GM19023 (cell line): ENCODE data around the gene SGK1.
"Not testable (repeated sequence)": the region's sequence is repeated elsewhere in the genome, so short reads cannot be mapped to it uniquely, and the experiment has no call there.

ENCODE experiments used
- ATAC-seq: cut with Tn5 transposase; IDR thresholded peaks from one replicate; pipeline ENCODE4 v1.9.1; 2021; ENCODE audit warnings: mild to moderate bottlenecking, moderate library complexity; ENCODE audit not compliant: unreplicated experiment

Gene SGK1

DNA sequence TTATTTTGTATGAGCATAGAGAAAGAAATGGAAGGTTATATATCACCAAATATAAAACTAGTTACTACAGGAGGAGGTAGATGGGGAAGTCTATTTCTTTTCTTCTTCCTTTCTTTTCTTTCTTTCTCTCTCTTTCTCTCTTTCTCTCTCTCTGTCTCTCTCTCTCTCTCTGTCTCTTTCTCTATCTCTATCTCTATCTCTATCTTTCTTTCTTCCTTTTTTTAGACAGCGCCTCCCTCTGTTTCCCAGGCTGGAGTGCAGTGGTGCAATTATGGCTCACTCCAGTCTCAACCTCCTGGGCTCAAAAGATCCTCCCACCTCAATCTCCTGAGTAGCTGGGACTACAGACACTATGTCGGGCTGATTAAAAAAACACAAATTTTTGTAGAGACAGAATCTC lies 10.2 kb upstream of the SGK1 start:
- no peak for ATAC-seq

DNA sequence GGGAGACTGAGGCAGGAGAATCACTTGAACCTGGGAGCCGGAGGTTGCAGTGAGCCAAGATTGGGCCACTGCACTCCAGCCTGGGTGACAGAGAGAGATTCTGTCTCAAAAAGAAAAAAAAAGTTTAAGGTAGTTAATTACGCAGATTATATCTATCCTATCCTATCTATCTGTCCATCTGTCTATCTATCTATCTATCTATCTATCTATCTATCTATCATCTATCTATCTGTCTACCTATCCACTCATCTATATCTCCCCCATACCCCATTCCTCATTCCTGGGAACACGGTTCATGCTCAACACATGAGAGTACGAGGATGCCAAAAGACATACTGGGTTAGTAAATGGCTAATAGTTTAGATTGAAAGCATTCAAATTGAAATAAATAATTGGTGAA lies 8.3 kb upstream of the SGK1 start:
- not testable (repeated sequence) for ATAC-seq

GRCh38 chr6:134324766-134325165 lies 6.9 kb upstream of the SGK1 start:
- no peak for ATAC-seq

DNA sequence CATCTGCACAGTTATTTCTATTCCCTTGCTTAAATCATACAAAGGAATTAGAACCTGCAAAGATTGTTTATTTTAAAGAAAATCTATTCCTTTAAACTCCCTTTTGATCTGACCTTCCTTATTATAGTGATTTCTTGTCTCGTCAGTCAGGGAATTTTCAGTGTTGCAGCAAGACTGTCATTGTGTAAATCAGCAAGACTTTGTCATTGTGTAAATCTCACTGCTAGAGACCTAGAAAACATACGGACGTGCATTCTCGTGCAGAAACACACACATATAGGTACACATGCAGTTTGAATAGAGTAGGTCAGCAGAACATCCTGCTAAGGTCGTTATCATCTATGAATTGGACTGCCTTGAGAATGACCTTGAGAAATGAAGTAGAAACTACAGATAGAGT lies 6.2 kb upstream of the SGK1 start:
- ATAC-seq = no peak

DNA sequence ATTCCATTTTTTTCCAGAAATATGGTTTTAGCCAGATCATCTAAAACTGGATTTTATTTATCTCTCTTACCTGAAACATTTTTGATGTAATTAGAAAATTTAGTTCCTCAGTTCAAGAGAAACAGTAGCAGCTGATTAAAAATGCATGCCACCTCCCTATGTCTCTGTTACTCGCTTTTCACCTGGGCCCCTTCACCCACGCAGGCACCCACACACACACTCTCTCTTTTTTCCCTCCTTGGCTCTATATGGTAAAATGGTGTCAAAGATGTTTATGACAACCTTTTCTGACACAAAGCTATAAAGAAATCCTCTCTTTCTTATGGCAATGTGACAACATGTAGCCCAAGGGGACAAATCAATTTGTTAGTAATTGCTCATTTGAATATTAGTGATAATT lies 5.8 kb upstream of the SGK1 start:
- no peak for ATAC-seq

DNA sequence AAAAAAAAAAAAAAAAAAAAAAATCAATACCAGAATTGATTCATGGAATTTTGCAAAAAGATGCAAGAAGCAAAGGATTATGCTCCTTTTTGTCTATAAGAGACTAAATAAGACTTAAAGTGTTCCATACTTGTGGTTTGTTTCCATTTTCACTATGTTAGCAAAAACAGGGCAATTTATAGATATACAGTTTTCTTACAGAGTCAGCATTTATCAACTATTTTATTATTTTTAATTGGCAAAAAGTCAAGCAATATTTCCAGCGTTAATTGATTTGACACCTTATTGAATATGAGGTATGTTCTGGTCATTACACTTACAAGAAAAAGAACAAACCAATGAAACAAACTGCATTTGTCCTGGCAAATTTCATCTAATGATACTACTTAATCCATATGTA lies 5.4 kb upstream of the SGK1 start:
- no peak for ATAC-seq

- ATAC-seq = no peak
Observed at GRCh38 chr6:134322216-134322615, 4.3 kb upstream of the SGK1 start.

DNA sequence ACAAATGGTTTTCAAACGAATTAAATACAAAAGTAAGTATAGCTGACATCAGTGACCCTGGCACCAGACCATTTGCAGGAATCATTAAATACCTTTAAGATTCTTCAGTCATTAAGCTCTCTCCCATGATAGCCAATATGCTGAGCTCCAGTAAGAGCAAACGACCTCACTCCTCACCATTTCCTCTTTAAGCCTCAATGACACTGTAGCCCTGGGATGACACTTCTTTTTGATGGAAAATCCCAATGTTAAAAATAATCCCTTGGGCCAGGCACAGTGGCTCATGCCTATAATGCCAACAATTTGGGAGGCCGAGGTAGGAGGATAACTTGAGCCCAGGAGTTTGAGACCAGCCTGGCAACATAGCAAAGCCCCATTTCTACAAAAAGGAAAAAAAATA lies 3.3 kb upstream of the SGK1 start:
- ATAC-seq = no peak

- not testable (repeated sequence) for ATAC-seq
Observed at GRCh38 chr6:134319686-134320085, 1.8 kb upstream of the SGK1 start.

GRCh38 chr6:134318974-134319281 lies 1.0 kb upstream of the SGK1 start:
- ATAC-seq = no peak

DNA sequence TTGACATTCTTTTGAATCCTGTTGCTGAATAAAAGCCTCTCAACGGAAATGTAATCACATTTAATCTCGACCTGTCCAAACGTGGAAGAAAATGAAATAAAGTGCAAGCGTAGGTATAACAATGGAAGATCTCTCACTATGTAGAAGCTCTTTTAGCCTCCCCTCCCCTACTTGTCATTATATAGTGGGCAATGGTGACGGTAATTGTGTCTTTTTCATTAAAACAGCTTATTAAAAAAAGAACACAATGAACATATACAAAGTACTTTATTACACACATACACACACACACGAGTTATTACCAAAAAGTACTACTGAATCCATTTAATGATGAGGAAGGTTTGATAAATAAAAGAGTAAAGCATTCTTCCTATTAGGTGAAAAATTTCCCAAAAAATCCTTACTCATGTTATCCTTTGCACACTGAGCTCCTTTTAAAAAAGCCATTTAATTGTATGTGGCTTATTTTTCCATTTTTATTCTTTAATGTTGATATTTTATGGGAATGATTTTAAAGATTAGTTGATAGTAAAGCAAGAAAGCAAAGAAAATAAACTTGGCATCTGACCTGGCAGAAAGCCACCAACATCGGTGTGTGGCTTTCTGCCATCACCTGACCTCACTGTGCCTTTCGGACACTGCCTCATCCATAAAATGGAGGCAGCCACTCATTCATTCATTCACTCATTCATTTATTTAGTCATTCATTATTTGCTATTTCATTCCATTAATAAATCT lies 493 bp upstream of the SGK1 start:
- ATAC-seq = no peak

GRCh38 chr6:134316733-134317431 lies 1.0 kb downstream of the SGK1 start:
- no peak for ATAC-seq

- no peak for ATAC-seq
Observed at GRCh38 chr6:134315974-134316441, 1.9 kb downstream of the SGK1 start.

DNA sequence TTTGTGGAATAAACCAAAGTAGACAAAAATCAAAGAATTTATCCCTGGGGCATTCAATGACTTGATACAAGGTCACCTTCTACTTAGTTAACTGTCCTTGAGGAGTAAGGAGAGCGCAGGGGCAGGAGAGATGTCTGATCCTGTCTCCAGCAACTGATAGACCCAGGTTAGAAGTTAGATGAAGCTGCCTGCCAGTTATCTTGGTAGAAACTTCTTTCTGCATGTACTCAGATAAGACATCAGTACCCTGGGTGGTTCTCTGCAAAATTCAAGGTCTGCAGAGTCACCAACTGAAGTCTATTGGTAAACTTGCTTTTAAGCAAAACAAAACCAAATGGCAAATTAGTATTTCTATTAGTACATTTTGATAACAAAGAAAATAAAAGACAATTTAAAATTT lies 2.7 kb downstream of the SGK1 start:
- no peak for ATAC-seq

GRCh38 chr6:134314006-134314821 lies 3.7 kb downstream of the SGK1 start:
- no peak for ATAC-seq

DNA sequence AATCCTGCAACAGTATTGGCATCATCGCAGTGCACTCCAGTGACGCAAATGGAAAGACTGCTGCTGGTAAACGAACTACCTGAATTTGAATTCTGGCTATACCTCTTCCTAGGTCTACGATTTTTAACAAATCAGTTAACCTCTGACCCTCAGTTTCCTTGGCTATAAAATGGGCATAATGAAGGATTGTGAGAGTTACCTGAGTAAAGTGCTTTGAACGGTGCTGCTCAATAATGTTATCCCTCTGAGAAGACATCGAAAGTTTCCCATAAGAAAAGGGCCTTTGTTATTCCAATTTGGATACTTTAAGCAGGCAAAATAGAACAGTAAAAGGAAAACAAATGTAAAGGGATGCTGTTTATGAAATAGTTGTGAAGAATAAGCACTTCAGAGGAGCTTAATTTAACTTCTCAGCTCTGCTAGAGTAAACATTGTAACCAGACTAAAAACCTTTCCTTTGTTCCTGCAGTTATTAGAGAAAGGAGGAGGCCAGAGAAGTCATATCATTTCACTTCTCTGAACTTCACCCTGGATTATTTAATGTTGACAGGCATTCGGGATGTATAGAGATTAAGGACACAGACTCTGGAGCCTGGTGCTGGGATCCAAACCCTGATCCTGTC lies 5.8 kb downstream of the SGK1 start:
- ATAC-seq = no peak

GRCh38 chr6:134310817-134311216 lies 7.1 kb downstream of the SGK1 start:
- no peak for ATAC-seq

DNA sequence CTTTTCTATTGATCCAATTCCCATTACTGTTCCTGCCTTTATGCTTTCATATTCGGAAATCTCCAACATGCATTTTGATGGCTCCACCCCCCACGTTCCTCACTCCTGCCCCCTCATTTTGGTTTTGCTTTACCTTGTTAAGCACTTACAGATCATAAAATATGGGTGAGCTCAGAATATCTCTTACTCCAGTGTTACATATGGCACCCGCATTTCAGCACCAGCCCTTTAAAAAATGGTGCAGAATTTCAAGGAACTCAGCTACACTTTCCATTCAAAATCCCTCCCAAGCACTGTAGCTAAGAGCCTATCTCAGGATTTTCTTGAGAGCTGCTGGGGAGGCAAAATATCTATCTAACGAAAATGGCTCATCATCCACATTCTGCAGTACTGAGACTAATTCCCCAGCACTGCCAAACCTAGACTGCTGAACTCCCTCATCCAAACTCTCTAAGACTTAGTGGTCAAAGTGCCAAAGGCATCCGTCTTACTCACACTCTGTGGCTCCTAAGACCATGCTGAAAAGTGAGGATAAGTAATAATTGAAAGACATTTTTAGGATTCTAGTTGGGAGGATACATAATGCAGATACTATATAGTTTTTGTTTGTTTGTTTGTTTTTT lies 7.8 kb downstream of the SGK1 start:
- no peak for ATAC-seq

DNA sequence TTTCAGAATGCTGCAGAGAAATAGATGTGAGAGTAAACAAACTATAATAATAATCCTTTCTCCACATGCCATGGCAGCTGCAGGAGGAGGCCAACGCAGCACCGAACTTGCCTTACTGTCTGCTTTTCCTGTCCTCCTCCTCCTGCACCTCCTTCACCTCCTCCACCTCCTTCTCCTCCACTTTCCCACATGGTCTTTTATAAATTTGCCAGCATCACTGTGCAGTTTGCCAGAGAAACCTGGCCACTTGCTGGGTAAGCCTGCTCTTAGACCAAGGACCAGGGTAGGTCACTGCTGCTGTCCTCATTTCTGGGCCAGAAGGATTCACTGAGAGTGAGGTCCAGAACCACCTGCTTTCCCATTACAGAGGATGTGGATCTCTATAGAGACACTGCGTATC lies 8.7 kb downstream of the SGK1 start:
- no peak for ATAC-seq

- ATAC-seq = no peak
Observed at GRCh38 chr6:134308800-134309199, 9.1 kb downstream of the SGK1 start.

GRCh38 chr6:134307870-134308269 lies 10.0 kb downstream of the SGK1 start:
- ATAC-seq = no peak
